HuH-7.5 (cell line): ENCODE results near the gene DGCR6L.
"Not testable (repeated sequence)": the region's sequence is repeated elsewhere in the genome, so short reads cannot be mapped to it uniquely, and the experiment has no call there.

Experiments used
- DNase-seq: peaks from one replicate; pipeline ENCODE4 v3.0.0; 2011; ENCODE audit warnings: low spot score

The DGCR6L gene

DNA sequence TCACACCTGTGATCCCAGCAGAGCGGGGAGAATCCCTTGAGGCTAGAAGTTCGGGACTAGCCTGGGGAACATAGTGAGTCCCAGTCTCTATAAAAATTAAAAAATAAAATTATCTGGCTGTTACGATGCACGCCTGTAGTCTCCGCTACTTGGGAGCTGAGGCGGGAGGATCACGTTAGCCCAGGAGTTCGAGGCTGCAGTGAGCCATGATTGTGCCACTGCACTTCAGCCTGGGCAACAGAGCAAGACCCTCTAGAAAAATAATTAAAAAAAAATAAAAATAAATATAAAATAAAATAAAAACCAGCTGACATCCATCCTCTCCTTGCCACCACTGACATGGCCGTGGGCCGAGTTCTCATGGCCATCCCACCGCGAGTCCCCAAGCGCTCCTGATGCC is 44.0 kb downstream of the DGCR6L start:
- DNase-seq: no peak

DNA sequence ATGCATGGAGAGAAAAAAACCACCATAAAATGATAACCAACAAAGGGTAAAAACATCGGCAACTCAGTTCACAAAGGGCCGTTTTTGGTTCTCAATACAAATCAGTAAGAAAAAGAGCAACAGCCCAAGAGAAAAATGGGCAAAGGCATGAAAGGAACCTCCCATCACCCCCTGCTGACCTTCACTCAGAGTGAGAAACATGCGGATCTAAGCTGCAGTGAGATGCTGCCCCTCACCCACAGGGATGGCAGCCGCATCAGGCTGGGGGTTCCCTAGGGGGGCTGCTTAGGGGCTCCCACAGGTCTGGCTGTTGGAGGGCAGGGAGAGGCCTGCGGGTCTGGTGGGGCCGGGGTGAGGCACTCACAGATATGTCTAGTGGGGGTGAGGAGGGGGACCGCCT is 44.5 kb downstream of the DGCR6L start:
- not testable (repeated sequence) for DNase-seq

DNA sequence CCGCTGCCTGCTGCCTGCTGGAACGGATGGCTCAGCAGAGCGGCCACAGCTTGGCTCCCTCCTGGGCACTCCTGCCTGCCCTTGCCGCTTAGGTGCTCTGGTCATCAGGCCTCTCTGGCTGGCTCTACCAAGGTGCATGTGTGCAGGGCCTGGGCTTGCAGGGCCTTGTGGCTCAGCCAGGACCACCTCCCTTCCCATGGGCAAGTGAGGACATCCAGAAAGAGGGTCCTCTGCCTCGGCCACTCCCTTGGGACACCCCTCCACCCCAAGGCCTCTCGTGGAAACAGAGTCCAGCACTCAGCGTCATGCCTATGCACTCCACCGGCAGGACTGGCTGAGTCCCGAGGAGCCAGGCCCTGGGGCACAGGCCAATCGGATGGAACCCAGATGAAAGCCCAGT is 45.5 kb downstream of the DGCR6L start:
- not testable (repeated sequence) for DNase-seq

DNA sequence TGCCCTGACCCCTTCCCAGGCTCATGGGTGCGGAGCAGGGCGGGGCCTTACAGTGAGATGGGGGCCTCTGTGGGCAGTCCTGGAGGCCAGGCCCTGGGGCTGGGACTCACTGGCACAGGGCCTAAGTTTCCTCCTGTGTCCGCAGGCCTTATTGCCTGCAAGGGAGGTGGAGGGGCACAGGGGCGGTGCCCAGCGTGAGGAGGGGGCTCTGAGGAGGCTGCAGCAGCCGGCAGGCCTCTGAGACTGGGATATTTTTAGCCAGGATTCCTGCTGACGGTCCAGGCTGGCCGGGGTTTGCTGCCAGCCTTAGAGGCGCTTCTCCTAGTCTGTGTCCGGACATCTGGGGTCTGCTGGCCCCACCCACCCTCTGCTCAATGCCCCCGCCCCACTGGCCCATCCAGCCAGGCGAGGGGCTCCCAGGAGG is 46.1 kb downstream of the DGCR6L start:
- DNase-seq: no peak

DNA sequence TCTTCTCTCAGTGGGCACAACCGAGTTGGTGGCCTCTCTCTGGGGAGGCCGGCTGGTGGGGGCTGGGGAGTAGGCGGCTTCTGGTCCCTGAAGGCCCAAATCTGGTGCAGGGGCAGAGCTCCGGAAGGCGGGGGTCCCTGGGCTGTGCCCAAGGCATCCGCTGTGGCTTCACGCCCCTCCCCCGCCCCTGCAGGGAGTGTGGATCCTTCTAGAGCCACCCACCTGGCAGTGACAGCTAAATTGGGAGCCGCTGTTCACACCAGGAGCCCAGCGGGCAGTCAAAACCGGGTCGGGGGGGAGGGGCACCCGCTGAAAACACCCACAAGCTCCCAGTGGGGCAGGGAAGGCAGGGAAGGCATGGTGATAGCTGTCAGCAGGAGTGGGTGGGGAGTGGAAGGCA is 47.2 kb downstream of the DGCR6L start:
- no peak for DNase-seq

DNA sequence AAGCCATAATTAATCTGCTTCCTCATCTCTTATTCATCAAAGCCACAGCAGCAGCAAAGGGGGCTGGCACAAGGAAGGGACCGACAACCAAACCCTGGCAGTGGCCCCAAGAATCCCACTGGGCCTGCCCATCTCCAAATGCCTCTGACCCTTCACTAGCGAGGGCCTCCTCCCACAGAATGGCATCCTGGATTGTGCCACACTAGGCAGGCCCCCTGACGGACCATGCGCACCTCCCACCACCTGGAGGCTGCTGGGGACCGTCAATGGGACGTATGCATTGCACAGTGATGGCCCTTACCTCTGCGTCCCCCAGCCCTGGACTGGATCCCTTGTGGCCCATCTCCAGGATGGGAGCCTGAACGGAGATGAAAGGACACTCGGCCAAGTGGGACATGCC is 47.7 kb downstream of the DGCR6L start:
- DNase-seq: no peak

DNA sequence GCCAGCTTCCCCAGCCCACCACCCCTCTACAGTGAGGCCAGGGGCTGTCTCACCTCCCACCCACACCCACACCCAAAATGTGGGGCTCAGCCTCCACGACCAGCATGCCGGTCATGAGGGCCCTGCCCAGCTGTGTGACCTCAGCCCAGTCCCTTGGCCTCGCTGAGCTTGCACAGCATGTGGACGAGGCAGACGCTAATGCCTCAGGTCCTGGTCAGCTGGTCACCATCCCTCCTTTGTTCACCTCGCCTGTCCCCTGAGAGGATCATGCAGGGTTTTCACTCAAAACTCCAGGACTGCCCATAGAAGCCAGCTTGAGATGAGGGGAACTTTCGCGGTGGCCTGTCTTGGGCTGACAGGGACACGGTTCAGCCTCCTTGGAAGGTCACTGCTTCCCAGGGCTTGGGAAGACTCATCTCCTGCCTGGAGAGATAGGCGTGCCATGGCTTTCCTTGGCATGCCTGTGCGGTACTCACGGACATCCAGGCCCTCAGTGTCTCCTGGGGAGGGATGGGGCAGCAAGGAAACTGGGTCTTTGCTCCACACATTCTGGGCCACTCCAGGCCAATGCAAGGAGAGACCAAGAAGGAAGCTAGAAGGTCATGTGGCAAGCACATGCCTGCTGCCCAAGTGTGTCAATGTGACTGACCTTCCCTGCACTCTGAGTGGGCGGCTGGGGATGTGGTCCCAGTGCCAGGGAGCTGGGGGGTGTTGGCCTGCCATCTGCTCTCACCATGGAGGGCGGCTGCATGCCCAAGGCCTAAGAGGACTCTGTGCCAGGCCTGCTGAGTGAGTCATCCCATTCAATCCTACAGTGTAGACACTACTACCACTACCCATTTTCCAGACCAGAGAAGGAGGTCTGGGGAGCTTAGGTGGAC is 48.5 kb downstream of the DGCR6L start:
- no peak for DNase-seq

DNA sequence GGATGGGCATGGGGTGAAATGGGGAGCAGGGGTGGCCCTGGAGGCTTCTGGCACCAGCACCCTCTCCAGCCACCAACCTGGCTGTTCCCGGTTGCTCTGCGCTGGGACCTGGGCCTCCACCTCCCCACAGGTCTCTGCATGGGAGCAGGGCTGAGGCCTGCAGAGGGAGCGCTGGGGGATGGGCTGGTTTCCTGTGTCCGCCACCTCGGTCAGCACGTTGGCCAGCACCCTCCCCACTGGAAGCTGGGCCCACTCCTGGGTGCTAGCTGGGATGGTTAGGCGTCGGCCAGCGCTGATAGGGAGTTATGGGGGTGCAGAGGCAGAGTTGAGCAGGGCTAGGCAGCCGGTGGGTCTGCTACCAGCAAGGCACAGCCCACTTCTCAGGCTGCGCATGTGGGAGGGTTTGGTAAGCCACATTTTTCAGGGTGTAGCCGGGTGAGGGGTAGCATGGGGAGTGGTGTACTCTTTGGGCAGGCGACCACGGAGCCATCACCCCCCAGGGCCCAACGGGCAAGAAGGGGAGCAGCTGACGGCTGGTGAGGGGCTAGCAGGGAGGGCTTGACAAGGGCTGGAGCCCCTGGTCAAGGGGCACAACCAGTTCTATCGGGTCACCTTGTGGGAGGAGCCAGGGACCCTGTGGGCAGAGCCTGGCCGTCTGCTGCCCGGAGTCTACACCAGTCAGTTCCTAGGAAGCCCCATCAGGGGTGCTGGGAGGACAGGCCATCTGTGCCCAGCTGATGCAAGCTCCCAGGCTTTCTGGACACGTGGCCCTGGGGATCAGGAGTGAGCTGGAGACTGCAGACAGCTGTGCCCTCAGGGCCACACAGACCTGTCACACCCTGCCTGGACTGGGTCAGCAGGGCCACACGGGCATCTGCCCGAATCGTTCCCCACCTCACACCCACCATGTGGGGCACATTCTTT is 49.4 kb downstream of the DGCR6L start:
- not testable (repeated sequence) for DNase-seq

DNA sequence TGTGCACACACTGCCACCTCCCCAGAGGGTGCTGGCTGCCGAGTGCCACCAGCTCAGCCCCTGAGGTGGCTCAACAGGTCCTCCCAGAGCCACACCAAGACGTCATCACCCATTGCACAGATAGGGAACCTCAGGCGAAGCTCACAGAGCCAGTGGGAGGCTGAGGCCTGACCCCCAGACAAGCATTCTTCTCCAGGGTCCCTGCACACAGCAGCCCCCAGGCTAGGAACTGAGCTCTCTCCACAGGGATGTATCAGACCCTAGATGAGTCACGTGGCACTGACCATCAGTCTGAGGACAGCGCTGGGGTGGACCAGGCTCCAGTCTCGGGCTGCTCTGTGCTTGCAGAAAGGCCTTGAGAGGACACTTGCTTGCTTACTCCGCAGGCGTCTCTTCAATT is 50.2 kb downstream of the DGCR6L start:
- DNase-seq: not testable (repeated sequence)

DNA sequence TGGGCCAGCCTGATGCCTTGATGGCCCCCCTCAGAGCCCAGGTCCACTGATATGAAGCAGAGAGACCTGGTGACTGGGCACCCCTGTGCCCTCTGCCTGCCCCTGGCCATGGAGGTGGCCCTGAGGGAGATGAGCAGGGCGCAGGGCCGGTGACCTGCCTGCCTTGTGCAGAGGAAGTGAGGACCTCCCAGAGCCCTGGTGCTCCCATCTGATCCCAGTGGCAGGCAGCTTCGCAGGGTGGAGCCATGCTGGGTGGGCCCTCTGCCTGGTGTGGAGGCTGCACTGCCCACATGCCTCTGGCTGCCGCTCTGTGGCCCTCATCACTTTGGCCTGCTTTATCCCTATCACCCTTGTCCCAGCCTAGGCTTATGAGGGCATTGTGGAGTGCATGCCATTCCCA is 50.7 kb downstream of the DGCR6L start:
- not testable (repeated sequence) for DNase-seq

DNA sequence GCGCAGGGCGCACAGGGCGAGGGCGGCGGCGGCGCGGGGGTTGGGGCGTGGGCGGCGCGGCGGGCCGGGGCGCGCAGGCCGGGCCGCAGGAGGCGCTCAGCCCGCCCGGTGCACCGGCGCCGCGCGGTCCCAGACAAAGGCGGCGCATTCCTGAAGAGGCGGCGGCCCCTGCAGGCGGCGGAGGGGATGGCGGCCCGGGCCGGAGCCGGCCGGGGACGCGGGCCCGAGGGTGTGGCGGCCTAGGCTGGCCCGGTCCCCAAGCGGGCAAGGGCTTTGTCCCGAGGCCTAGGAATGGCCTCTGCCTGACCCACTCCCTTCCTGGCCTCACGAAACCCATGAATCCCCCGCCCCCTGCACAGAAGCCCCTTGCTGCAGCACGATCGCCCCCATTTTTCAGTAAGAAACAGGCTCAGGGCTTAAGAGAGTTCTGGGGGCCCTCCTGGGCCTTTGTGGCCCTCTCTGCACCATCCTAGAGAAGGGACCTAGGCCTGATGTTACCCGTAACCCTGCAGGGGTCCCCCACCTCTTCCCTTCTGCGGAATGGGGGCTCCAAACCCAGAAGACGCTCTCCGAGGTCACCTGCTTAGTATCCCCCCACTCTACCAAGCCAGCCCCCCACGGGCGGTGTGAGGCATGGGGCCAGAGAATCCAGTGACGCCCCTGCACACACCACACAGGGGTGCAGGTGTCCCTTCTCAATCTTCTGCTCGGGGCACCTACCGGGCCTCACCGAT is 51.4 kb downstream of the DGCR6L start, which contains the start of gene RTN4R:
Gene RTN4R (minus strand): TSS at position 40 of the 734 bp plus-strand sequence. CDS start 226 bp downstream, outside the sequence.
- DNase-seq: peak; percentile 71

DNA sequence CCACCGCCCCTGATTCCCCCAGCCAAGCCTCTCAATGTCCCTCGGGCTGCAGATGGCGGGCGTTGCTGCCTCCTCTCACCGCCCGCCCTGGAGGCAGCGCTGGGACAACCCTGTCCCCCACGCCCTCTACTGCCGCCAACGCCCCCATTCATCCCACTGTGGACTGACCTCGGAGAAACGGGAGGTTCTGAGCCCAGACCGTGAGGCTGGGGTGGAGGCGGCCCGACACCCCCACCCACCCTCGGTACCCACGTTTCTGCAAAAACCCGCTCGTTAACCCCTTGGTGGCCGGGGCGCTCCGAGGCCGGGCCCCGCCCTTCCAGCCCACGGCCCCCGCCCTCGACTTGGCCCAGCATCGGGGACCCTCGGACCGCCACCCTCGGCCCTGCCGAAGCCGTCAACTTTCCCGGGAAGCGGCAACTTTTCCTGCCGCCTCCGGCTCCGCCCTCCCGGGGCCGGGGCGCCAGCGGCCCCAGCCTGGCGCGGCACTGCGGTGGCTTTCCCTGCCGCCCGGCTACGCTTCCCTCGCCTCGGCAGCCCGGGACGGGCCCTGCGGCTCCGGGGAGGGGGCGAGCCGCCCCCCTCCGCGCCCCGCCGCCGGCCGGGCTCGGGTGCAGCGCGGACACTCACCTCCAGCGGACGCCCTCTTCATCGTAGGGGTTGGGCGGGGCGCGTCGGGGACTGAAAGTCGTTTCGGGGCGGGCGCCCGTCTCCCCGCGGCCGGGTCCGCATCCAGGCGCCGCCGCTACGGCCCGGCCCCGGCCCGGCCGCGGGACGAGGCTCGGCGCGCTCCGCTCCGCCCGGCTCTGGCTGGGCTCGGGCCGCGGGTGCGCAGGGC is 52.2 kb downstream of the DGCR6L start:
- no peak for DNase-seq

DNA sequence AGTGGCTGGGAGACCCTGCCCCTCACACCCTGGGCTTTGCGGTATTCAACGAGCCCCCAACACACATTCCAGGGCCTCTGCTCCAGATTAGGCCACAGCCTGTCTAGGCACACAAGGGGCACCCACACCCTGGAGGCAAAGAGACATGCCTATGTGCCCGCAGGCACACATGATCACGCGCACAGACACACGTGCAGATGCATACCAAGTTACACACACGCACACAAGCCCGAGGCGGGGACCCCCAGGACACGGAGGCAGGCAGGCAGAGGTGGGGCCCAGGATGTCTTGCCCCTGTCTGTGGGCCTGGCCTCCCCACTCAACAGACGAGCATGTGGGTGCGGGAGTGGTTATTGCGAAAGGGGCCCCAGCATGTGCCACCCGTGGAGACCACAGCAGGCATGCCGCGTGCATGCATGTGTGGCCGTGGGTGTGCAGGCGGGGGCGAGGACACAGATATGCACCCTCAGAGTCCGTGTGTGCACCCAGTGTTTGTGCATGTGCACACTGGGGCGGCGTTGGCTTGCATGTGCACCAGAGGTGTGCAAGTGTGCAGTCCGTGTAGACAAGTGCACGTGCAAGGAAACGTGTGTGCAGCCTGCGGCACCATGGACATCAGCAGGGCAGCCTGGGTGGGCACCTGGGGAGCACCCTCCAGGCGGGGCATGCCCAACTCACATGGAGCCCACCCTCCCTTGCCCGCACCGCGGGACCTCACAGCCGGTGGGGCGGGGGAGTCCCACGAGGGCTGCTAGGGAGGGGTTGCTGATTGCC is 53.0 kb downstream of the DGCR6L start:
- not testable (repeated sequence) for DNase-seq

DNA sequence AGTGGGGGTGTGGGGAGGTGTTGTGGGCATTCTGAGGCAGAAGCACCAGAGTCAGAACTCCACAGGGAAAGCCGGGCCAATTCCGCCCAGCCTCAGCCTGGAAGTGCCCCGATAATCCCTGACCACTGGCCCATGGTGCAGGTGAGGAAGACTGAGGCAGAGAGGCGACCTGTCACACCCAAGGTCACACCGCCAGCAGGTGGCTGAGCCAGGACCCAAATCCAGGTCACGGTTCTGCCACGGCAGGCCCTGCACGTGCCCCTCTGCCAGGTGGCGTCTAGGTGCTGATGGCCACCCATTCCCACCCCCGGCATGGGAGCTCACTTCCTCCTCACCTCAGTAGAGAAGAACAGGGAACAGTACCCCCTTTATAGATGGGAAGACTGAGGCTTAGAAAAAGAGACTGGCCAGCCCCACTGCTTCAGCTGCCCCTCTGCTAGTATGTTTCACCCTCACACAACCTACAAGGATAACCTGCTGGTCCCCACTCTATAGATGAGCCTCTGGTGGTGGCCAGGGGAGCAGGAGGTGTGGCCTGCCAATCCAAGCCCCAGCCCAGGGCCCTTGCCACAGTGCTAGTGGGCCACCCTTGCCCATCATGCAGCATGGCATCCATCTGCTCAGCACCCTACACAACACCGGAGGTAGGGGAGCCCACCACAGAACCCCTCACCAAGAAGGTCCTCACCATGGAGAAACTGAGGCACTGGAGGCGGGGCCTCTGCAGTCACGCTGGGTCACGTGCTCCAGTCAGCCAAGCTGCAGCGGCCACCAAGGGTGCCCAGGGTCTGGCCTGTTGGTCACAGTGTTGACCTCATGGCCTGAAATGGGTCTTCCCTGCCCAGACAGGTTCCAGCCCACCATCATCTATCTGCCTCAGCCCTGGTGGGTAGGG is 53.8 kb downstream of the DGCR6L start:
- not testable (repeated sequence) for DNase-seq

DNA sequence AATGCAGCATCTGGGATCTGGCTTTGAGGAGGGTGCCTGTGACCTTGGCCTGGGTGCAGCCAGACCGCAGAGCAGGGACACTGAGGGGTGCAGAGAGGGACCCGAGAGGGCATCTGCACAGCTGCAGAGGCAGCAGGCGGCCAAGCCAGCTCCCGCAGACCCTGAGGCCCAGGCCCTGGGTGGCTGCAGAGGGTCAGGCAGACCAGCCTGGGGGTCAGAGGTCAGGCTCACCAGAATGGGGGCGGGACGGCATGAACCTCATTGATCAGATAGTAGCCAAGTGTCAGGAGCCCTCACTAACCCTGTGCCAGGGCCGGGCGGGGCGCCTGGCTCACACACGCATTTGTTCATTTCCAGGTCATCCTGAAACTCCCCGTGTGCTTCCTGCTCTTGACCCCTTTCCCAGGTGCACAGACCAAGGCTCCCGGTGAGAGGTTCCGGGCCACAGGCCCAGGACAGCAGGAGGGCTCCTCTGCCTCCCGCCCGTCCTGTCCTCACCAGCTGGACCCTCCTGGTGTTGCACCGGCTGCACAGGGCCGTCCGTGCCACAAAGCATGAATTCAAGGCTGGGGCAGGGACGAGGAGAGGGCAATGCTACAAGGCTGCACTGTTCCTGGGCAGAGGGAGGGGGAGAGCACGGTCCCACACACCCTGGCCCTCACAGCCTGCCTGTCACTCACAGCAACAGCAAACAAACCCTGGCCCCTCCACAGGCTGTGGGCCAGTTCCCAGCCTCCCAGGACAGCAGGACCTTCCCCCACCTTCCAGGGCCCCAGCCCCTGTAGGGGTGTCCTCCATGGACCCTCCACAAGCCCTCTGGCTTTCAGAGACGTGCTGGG is 55.0 kb downstream of the DGCR6L start:
- no peak for DNase-seq
